Activated CD4-positive, alpha-beta T cell treated with anti-CD3 and anti-CD28 coated beads, Interleukin-2, amount 10 ng/mL, durations not matched to agents 7 days and 5 days (primary cell): ENCODE data around the gene CDKN1B. TPM values are rescaled to one million over a fixed set of nuclear protein-coding genes. Genes with fewer than 3 reads are reported as not detected.

Experiments
- CTCF ChIA-PET: fragments of 350-600 bp; sonication (Branson Sonifier 250); formaldehyde crosslinking; loops from one replicate; lab custom pipeline; 2021; ENCODE audit warnings: antibody characterized with exemption; lab: Charles Lee
- POLR2A ChIA-PET: fragments of 350-600 bp; sonication (Branson Sonifier 250); formaldehyde crosslinking; loops from one replicate; lab custom pipeline; 2021; ENCODE audit warnings: antibody characterized with exemption; lab: Charles Lee
- DNase-seq: peaks from one replicate; pipeline ENCODE4 v3.0.0-alpha.2; 2020
- H3K27ac Mint-ChIP-seq: one replicate; pipeline ENCODE4 v1.8.0; 2021; ENCODE audit warnings: mild to moderate bottlenecking, moderate library complexity, mixed read lengths
- H3K27me3 Mint-ChIP-seq: one replicate; pipeline ENCODE4 v1.8.0; 2021; ENCODE audit warnings: mixed read lengths
- H3K36me3 Mint-ChIP-seq: one replicate; pipeline ENCODE4 v1.8.0; 2021; ENCODE audit warnings: low read depth, mixed read lengths
- H3K4me1 Mint-ChIP-seq: one replicate; pipeline ENCODE4 v1.8.0; 2021; ENCODE audit warnings: mixed read lengths
- H3K4me3 Mint-ChIP-seq: one replicate; pipeline ENCODE4 v1.8.0; 2021; ENCODE audit warnings: mild to moderate bottlenecking, moderate library complexity, mixed read lengths
- H3K9me3 Mint-ChIP-seq: one replicate; pipeline ENCODE4 v1.8.0; 2021; ENCODE audit warnings: mixed read lengths
- total RNA-seq, 2 experiments: library from RNA; stranded (reverse); gene quantifications; one replicate each; pipeline ENCODE4 v1.2.3, GENCODE V29; 2021

CDKN1B gene
- total RNA-seq, 2 experiments from 2014 or later = 105 to 117 TPM

DNA sequence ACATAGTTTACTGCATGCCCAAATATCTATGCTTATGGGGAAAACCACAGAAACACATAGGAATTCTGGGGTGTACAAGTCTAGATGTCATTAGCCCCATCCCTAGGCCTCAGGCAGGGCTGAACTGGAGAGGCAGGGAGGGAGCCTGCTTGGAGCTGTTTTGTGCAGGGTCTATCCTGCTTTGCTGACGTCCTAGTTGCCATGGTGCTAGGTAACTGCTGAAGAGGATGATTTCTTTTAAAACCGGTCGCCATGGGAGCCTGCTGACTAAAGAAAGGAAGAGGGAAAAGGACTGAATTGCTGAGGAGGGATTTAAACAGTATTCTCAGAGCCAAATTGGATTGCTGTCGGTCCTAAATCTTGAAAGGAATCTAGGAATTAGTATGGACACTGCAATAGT, 31.9 kb upstream of the CDKN1B start:
- Mint-ChIP-seq H3K27ac (no peak overlapping the region), H3K36me3 (peaks cover 17% of the 10 kb centered on the region), H3K9me3 (no peaks in the 10 kb centered on the region), H3K27me3 (no peaks in the 10 kb centered on the region), H3K4me1 (peaks cover 16% of the 10 kb centered on the region), H3K4me3 (no peak overlapping the region)
- POLR2A ChIA-PET = no interaction called here
- DNase-seq = no peak
- CTCF ChIA-PET = no interaction called here

- ChIA-PET POLR2A (no interaction called here), CTCF (interaction anchor here (0.6 kb wide), 1 partner anchor 9 kb away, joined by 3 read pairs; no protein-coding TSS in a partner anchor)
- DNase-seq = no peak
- no peak overlapping the region for H3K27ac Mint-ChIP-seq
- no peak overlapping the region for H3K4me3 Mint-ChIP-seq
- no peaks in the 10 kb centered on the region for H3K27me3 Mint-ChIP-seq
- peaks cover 25% of the 10 kb centered on the region for H3K4me1 Mint-ChIP-seq
- peaks cover 19% of the 10 kb centered on the region for H3K36me3 Mint-ChIP-seq
- H3K9me3 Mint-ChIP-seq = peaks cover 2% of the 10 kb centered on the region
Observed at GRCh38 chr12:12686472-12686871, 30.7 kb upstream of the CDKN1B start.

GRCh38 chr12:12686925-12687324, 30.2 kb upstream of the CDKN1B start:
- Mint-ChIP-seq H3K27ac (no peak overlapping the region), H3K4me3 (no peak overlapping the region), H3K9me3 (peaks cover 2% of the 10 kb centered on the region), H3K4me1 (peaks cover 27% of the 10 kb centered on the region), H3K36me3 (peaks cover 21% of the 10 kb centered on the region), H3K27me3 (no peaks in the 10 kb centered on the region)
- ChIA-PET POLR2A (no interaction called here), CTCF (interaction anchor here (0.6 kb wide), 1 partner anchor 10 kb away, joined by 3 read pairs; no protein-coding TSS in a partner anchor)
- no peak for DNase-seq

- ChIA-PET CTCF (interaction anchor here (1.0 to 1.7 kb wide), 5 partner anchors 44 to 116 kb away, joined by 3 to 5 read pairs (median 4); no protein-coding TSS in a partner anchor), POLR2A (no interaction called here)
- no peaks in the 10 kb centered on the region for H3K27me3 Mint-ChIP-seq
- H3K4me1 Mint-ChIP-seq = peaks cover 43% of the 10 kb centered on the region
- DNase-seq = no peak
- no peak overlapping the region for H3K27ac Mint-ChIP-seq
- H3K9me3 Mint-ChIP-seq = peaks cover 2% of the 10 kb centered on the region
- H3K4me3 Mint-ChIP-seq = no peak overlapping the region
- H3K36me3 Mint-ChIP-seq = peaks cover 27% of the 10 kb centered on the region
Observed at GRCh38 chr12:12689647-12690300, 27.4 kb upstream of the CDKN1B start.

GRCh38 chr12:12691549-12691948, 25.6 kb upstream of the CDKN1B start:
- H3K4me1 Mint-ChIP-seq = peaks cover 56% of the 10 kb centered on the region
- POLR2A ChIA-PET = no interaction called here
- no peaks in the 10 kb centered on the region for H3K27me3 Mint-ChIP-seq
- H3K36me3 Mint-ChIP-seq = peaks cover 34% of the 10 kb centered on the region
- peaks cover 2% of the 10 kb centered on the region for H3K9me3 Mint-ChIP-seq
- DNase-seq = no peak
- no peak overlapping the region for H3K4me3 Mint-ChIP-seq
- no peak overlapping the region for H3K27ac Mint-ChIP-seq
- CTCF ChIA-PET = interaction anchor here (1.7 kb wide), 1 partner anchor 49 kb away, joined by 4 read pairs; no protein-coding TSS in a partner anchor

DNA sequence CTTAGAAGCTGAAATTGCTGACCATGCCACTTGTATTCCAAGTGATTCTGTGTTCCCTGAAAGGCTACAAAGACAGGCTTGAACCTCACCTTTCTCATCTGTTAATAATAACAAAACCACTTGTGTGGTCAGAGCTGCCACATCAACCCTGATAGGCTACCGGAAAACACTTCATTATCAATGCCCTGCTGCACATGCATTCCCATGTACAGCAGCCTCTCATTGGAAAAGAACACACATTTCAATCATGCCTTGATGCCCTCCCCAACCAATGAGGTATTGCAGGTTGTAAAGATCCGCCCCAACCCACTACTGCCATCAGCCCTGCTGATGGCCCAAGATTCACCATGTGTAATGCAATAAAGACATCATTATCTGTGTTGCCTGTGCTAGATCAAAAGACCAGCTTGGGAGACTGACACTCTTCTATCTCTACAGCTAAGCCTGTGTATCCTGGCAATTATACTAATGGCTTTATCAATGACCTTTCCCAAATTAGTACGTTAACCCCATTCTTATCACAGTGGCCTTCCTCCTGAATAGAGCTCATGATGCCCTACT, 24.0 kb upstream of the CDKN1B start:
- H3K9me3 Mint-ChIP-seq = peaks cover 2% of the 10 kb centered on the region
- H3K4me1 Mint-ChIP-seq = peaks cover 67% of the 10 kb centered on the region
- no peaks in the 10 kb centered on the region for H3K27me3 Mint-ChIP-seq
- no peak for DNase-seq
- H3K4me3 Mint-ChIP-seq = no peak overlapping the region
- no peak overlapping the region for H3K27ac Mint-ChIP-seq
- POLR2A ChIA-PET = no interaction called here
- H3K36me3 Mint-ChIP-seq = peaks cover 27% of the 10 kb centered on the region
- CTCF ChIA-PET = interaction anchor here (0.8 to 1.4 kb wide), 4 partner anchors 47 to 336 kb away, joined by 3 to 4 read pairs (median 3); no protein-coding TSS in a partner anchor

DNA sequence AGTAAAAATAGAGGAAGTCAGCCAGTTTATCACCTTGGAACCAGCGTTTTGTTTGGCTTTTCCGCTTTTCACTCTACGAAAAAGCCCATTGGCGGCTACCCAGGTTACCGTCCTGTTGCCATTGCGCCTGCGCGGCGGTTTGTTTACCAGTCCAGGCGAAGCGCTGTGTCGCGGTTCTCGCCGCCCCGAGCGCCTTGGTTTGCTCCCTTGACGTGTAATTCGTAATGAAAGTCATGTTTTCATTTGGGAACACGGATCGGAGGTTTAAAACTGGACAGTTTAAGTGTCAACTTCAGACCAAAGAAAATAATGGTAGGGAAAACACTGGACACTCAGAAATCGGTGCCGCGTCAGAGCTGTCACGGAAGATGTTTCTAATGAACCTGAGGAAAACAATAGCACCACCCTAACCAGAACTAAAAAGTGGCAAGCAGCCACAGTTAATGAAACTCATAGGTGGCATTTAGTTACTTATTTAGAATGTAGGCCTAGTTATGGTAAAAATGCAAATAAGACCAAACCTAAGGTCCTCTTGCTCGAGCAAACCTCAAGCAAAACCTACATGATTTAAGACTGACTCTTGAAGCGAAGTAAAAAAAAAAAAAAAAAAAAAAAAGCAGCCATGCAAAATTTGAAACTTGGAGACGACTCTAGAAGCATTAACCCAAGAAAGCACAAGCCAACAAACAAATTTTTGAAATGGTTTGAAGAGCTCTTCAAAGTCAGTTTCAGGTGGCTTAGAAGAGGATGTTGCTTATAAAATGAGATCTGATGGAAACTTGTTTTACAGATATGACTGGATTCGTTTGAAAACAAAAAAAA, 20.4 kb upstream of the CDKN1B start:
- H3K4me1 Mint-ChIP-seq = peaks cover 66% of the 10 kb centered on the region

DNA sequence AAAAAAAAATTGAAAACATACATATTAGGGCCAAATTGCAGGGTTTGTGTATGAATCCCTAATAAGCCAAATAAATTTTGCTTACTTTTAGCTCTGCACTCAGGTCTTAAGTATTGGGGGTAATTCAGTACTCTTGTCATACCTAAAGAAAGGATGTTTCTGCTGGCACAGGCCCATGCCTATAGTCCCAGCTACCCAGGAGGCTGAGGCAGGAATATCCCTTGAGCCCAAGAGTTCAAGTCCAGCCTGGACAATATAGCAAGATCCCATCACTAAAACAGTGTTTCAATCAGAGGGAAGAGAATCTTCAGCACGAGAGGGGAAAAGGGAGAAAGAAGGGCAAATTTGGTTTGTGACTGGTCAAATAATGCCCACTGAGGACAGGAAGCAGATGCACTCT, 17.8 kb upstream of the CDKN1B start:
- POLR2A ChIA-PET = no interaction called here
- CTCF ChIA-PET = interaction anchor here (0.6 to 2.4 kb wide), 7 partner anchors 15 to 324 kb away, joined by 3 to 9 read pairs (median 5); no protein-coding TSS in a partner anchor
- Mint-ChIP-seq H3K4me1 (peaks cover 65% of the 10 kb centered on the region), H3K27me3 (no peaks in the 10 kb centered on the region), H3K4me3 (no peak overlapping the region), H3K36me3 (peaks cover 7% of the 10 kb centered on the region), H3K9me3 (peaks cover 4% of the 10 kb centered on the region), H3K27ac (peak overlapping the region; percentile 52)
- DNase-seq = no peak

More for the DNA sequence above, 20.4 kb upstream of the CDKN1B start:
- Mint-ChIP-seq H3K27me3 (no peaks in the 10 kb centered on the region), H3K27ac (peak overlapping the region; percentile 100), H3K4me3 (peak overlapping the region; percentile 81), H3K9me3 (peaks cover 4% of the 10 kb centered on the region), H3K36me3 (peaks cover 16% of the 10 kb centered on the region)
- POLR2A ChIA-PET = interaction anchor here (0.6 to 2.4 kb wide), 6 partner anchors 19 to 1941 kb away, joined by 3 to 24 read pairs (median 4); no protein-coding TSS in a partner anchor
- DNase-seq = peak; percentile 96
- CTCF ChIA-PET = interaction anchor here (0.8 to 2.4 kb wide), 7 partner anchors 12 to 51 kb away, joined by 3 to 7 read pairs (median 3); partner anchors contain the start of gene CDKN1B

- Mint-ChIP-seq H3K4me1 (peaks cover 64% of the 10 kb centered on the region), H3K4me3 (no peak overlapping the region), H3K36me3 (peaks cover 6% of the 10 kb centered on the region), H3K9me3 (peaks cover 4% of the 10 kb centered on the region), H3K27me3 (no peaks in the 10 kb centered on the region), H3K27ac (peak overlapping the region; percentile 5)
- DNase-seq = no peak
- POLR2A ChIA-PET = no interaction called here
- CTCF ChIA-PET = interaction anchor here (1.1 to 2.4 kb wide), 4 partner anchors 14 to 37 kb away, joined by 3 to 9 read pairs (median 6); no protein-coding TSS in a partner anchor
Observed at GRCh38 chr12:12700254-12700653, 16.9 kb upstream of the CDKN1B start.

GRCh38 chr12:12701457-12701856, 15.7 kb upstream of the CDKN1B start:
- Mint-ChIP-seq H3K27me3 (no peaks in the 10 kb centered on the region), H3K4me3 (no peak overlapping the region), H3K36me3 (no peaks in the 10 kb centered on the region), H3K9me3 (peaks cover 4% of the 10 kb centered on the region), H3K4me1 (peaks cover 55% of the 10 kb centered on the region), H3K27ac (no peak overlapping the region)
- DNase-seq = no peak
- POLR2A ChIA-PET = no interaction called here
- CTCF ChIA-PET = interaction anchor here (0.6 to 2.4 kb wide), 4 partner anchors 13 to 631 kb away, joined by 3 to 9 read pairs (median 6); no protein-coding TSS in a partner anchor

GRCh38 chr12:12704593-12705230, 12.5 kb upstream of the CDKN1B start:
- Mint-ChIP-seq H3K4me3 (no peak overlapping the region), H3K9me3 (peaks cover under 1% of the 10 kb centered on the region)
- POLR2A ChIA-PET = no interaction called here

More at GRCh38 chr12:12704593-12705230, 12.5 kb upstream of the CDKN1B start:
- CTCF ChIA-PET = interaction anchor here (1.0 to 1.3 kb wide), 2 partner anchors 10 kb away, joined by 4 to 6 read pairs; no protein-coding TSS in a partner anchor
- H3K27me3 Mint-ChIP-seq = no peaks in the 10 kb centered on the region
- DNase-seq = peak; percentile 48
- no peaks in the 10 kb centered on the region for H3K36me3 Mint-ChIP-seq
- peaks cover 30% of the 10 kb centered on the region for H3K4me1 Mint-ChIP-seq
- H3K27ac Mint-ChIP-seq = peak overlapping the region; percentile 16
